C4-2B (cell line): ENCODE data around the gene COG5.

Experiments
- ZFX ChIP-seq: fragments of 450-650 bp; IDR thresholded peaks from 2 replicates; pipeline ENCODE4 v1.6.1; 2017
- TF ChIP-seq, protein P1 (sequence below): fragments of 450-650 bp; conservative IDR thresholded peaks from 2 replicates; pipeline ENCODE4 v1.5.1; 2017; ENCODE audit warnings: mild to moderate bottlenecking

DNA sequence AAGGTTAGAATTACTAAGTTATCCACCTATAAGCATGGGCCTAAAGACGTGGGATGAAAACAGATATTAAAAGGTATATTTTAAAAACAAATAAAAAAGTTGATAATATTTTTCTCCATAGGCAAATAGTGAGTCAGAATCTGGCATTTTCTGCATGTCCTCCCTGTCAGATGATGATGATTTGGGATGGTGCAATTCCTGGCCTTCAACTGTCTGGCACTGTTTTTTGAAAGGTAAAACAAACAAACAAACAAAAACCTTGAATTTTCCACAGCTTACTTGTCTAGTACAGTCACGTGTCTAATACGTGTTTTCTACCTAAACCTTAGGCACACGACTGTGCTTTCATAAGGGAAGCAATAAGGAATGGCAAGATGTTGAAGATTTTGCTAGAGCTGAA lies 377.5 kb downstream of the COG5 start:
- TF ChIP-seq ZFX, result no peak
- TF ChIP-seq, protein P1, sequence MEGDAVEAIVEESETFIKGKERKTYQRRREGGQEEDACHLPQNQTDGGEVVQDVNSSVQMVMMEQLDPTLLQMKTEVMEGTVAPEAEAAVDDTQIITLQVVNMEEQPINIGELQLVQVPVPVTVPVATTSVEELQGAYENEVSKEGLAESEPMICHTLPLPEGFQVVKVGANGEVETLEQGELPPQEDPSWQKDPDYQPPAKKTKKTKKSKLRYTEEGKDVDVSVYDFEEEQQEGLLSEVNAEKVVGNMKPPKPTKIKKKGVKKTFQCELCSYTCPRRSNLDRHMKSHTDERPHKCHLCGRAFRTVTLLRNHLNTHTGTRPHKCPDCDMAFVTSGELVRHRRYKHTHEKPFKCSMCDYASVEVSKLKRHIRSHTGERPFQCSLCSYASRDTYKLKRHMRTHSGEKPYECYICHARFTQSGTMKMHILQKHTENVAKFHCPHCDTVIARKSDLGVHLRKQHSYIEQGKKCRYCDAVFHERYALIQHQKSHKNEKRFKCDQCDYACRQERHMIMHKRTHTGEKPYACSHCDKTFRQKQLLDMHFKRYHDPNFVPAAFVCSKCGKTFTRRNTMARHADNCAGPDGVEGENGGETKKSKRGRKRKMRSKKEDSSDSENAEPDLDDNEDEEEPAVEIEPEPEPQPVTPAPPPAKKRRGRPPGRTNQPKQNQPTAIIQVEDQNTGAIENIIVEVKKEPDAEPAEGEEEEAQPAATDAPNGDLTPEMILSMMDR, result no peak
